ENCODE data around the gene TNFAIP8L2.

- TF ChIP-seq, protein P1, sequence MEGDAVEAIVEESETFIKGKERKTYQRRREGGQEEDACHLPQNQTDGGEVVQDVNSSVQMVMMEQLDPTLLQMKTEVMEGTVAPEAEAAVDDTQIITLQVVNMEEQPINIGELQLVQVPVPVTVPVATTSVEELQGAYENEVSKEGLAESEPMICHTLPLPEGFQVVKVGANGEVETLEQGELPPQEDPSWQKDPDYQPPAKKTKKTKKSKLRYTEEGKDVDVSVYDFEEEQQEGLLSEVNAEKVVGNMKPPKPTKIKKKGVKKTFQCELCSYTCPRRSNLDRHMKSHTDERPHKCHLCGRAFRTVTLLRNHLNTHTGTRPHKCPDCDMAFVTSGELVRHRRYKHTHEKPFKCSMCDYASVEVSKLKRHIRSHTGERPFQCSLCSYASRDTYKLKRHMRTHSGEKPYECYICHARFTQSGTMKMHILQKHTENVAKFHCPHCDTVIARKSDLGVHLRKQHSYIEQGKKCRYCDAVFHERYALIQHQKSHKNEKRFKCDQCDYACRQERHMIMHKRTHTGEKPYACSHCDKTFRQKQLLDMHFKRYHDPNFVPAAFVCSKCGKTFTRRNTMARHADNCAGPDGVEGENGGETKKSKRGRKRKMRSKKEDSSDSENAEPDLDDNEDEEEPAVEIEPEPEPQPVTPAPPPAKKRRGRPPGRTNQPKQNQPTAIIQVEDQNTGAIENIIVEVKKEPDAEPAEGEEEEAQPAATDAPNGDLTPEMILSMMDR (IDR thresholded peaks at IDR 0.05; ENCODE audit: low read length): no peak
- TF ChIP-seq EZH2 (optimal IDR thresholded peaks at IDR 0.05; ENCODE audit: low read depth, low read length) (no peak), EZH2phosphoT487 (IDR thresholded peaks at IDR 0.05; ENCODE audit: low read length) (no peak)
Observed at GRCh38 chr1:151145304-151146071, 11.0 kb upstream of the TNFAIP8L2 start.

Data from MM.1S (cell line).